Measurements from ENCODE around the gene LSP1.
"Not testable (repeated sequence)": the region's sequence is repeated elsewhere in the genome, so short reads cannot be mapped to it uniquely, and the experiment has no call there.

LSP1 gene

DNA sequence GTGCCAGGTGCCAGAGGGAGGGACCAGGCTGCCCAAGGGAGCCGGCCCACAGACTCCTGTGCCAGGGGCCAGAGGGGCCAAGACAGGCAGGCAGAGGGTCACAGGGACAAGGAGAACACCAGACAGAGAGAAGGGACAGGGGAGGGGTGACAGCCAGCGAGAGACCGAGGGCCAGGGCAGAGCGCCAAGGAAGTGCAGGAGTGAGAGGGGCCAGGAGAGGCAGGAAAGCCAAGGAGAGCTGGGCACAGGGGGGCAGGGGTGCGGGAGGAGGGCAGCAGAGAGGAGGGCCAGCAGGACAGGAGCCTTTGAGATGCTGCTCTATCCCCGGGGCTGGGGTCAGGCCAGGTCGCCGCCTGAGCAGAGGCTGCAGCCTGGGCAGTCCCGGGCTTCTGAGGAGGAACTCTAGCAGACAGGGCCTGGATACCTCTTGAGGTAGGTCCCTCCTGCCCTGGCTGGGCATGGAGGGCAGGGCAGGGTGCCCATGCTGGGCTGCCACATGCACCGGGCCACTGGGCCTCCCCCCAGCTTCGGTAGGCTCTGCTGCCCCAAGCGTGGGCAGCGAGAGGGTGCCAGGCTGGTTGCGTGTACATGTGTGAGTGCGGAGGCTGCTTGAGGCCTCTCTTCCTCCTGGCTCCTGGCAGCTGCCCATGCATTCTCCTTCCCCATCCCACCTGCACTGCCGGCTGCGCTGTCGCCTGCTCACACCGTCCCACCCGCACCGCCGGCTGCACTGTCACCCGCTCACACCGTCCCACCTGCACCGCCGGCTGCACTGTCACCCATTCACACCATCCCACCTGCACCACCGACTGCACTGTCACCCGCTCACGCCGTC, 12.2 kb downstream of the LSP1 start:
- no peak for DNase-seq (ENCODE audit: low spot score)

DNA sequence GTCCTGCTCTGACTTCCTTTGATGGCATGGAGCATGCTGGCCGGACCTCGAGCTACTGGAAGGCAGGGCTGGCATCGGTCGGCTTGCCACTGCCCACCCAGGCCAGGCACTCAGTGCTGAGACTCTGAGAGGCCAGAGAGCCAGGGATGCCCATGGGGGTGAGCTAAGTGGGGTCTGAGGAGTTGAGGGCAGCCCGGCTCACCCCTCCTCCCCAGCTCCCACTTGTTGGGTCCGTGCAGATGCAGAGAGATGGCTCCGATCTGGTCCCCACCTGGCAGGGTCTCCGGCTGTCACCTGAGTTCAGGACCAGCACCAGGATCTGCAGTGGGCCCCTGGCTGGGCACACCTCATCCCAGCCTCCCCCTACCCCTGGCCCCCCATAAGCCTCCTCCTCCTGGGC, 13.3 kb downstream of the LSP1 start:
- no peak for DNase-seq (ENCODE audit: low spot score)

DNA sequence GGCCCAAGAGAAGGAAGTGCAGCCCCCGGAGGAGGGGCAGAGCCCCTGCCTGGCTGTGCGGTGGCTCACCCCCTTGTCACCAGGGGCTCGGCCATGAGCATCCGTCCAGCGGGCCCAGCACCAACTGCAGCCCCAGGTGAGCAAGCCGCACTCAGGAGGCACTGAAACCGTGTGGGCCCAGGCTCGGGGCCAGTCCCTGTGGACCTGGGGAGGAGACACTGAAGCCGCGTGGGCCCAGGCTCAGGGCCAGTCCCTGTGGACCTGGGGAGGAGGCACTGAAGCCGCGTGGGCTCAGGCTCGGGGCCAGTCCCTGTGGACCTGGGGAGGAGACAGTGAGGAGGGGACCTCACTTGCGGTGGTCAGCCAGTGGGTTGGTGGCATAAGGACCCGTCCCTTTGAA, 13.9 kb downstream of the LSP1 start:
- no peak for DNase-seq (ENCODE audit: low spot score)

DNA sequence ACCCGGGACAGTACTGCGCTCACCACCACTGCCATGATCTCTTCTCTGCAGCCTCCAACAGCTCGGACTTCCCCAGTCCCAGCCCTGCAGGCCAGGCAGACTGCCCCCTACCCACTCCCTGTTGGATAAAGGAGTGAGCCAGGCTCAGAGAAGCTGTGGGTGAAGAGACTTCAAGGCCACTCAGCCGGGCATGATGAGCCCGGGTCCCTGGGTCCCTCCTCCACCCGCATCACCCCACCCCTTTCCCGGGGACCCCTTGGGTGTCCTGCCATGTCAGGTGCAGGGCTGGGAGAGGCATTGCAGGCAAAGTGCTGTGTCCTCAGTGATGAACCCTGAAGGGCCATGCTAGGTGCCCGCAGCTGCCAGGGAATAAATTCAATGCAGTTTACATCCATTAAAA, 14.5 kb downstream of the LSP1 start:
- no peak for DNase-seq (ENCODE audit: low spot score)

DNA sequence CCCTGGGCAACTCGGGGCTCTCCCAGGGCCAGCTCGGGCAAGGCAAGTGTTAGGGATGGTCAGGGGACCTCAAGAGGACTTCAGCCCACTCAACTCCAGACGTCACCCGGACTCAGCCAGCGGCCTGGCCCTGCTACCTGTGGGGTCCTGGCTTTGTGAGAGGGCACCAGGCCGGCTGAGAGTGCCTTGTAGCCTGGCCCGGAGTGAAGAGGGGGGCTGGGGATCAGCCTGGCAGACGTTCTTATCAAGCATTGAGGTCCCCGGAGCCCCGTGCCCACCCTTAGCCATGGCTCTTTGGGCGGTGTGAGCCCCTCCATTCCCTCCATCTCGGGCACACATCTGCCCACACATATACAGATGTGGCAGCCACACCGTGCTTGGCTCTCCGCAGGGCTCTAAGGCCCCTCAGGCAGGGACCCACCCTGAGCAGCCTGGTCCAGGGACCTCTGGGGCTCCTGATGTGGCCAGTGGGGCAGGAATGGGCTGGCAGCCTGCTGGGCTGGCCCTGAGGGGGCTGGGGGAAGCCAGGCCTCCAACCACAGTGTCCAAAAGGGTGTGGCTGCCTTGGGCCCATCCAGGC, 15.3 kb downstream of the LSP1 start:
- DNase-seq (ENCODE audit: low spot score), result no peak

DNA sequence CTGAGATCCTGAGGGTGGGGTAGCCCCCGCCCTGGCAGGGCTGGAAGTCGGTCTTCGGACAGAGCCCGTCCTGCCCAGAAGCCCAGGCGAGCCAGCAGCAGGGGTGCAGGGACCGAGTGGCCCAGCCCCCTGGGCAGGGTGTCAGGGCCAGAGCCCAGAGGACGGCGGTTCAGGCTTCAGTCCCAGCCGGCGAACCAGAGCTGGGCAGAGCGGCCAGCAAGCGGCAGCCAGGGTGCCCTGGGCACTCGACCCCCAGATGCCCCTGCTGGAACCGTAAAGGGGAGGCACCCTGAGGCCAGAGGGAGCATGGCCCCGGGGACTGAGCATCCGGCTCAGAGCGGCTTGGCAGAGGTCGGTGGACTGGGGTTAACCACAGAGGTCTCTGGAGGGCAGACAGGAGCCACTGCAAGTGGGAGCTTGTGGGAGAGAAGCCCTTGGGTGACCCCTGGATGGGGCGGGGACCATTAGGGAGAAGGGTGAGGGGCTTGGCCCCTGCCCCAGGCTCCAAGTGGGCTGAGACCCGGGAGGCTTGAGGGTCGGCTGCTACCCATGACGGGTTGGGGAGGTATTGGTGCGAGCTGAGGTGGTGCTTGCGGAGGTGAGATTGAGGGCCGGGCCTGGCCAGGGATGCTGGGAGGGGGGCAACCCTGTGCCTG, 15.9 kb downstream of the LSP1 start:
- DNase-seq (ENCODE audit: low spot score), result no peak

DNA sequence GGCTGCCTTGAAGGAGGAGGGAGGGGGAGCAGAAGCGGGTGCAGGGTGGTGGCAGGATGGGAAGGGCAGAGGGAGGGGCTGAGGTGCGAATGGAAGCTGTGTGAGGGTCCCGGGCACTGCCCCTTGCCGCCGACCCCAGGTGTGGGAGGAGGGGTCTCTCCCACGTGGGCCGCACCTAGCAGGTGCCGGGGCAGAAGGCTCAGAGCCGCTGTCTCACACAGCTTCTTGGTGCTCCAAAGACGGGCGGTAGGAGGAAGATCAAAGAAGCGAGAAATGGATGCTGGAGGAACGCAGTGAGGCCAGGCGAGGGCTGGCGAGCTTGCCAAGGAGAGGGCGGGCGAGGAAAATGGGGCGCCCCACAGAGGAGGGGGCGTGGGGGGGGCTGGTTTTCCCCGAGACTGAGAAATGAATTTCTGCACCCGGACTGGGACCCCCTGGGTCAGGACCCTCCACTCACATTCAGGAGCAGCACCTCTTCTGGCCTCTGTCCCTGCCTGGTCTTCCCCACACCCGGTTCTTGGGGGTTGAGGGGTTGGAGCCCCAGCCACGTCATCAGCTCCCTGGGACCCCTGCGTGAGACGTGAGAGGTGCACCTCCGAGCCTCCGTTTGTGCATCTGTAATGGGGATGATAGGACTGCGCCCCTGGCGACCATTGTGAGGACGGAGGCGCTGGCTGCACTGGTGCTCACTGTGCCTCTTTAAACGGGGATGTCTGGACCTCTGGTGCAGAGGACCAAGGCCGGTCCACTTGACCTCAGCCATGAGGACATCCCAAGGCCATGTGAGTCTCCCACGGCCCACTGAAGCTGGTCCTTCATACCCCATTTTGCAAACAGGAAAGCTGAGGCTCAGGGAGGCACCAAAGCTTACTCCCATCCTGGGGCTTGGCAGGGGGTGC, 16.8 kb downstream of the LSP1 start:
- DNase-seq (ENCODE audit: low spot score), result peak; percentile 66

DNA sequence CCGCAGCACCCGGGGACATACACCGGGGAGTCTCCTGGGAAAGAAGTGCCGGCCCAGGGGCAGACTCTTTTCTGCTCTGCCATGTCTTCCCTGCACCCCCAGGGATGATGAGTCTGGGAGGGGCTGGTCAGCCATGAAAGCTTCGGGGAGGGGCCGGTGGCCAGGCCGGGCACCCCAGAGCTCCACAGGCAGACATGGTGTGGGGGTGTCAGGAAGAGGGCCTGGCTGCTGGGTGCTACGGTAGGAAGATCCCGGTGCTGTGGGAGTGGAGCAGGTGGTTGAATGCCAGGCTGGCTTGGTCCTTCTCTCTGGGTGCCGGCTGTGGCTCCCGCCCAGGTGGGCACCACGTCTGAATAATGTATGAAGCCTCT, 17.4 kb downstream of the LSP1 start:
- DNase-seq (ENCODE audit: low spot score), result no peak

DNA sequence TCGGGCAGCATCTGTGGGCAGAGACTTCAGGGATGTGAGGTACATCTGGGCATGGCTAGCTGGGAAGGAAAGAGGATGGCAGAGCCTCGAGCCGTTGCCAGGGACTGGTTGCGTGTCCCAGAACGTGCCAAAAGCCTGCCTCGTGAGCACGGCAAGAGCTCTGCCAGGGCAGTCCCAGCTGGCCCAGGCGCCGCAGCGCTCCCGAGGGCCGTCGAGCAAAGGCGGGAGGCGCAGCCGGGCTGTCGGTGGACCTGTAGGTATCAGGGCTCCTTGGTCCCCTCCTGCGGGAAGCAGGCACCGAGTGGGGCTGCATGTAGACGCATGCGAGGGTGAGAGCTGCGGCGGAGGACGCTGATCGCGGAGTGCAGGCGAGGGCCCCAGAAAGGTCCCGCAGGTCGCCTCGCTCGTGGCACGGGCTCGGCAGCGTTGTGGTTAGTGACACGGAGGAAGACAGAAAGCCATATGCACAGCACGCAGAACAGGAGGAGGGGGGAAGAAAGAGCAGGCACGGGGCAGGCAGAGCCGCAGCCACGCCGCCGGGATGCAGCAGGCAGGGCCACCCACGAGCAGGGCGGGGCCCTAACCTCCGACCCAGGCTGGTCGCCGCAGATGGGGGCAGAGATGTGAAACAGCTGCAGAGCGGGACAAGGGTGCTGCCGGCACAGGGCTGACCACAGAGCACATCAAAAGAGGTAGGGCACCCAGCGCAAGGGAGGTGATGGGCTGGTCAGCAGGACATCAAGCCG, 18.0 kb downstream of the LSP1 start:
- DNase-seq (ENCODE audit: low spot score), result no peak

DNA sequence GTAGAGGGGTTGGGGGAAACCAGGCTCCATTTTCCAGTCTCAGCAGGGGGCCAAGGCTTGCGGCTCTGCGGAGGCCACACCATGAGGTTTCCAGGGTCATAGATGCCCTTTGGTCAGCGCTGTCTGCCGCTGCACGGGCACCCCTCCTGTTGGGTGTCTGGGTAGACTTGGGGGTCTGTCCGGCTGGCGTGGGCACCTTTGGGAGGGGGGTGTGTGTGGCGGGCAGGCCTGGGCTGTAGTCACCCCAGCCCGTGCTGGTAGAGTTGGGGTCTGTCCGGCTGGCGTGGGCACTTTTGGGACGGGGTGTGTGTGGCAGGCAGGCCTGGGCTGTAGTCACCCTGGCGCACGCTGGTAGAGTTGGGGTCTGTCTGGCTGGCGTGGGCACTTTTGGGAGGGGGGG, 18.6 kb downstream of the LSP1 start:
- DNase-seq (ENCODE audit: low spot score), result no peak

DNA sequence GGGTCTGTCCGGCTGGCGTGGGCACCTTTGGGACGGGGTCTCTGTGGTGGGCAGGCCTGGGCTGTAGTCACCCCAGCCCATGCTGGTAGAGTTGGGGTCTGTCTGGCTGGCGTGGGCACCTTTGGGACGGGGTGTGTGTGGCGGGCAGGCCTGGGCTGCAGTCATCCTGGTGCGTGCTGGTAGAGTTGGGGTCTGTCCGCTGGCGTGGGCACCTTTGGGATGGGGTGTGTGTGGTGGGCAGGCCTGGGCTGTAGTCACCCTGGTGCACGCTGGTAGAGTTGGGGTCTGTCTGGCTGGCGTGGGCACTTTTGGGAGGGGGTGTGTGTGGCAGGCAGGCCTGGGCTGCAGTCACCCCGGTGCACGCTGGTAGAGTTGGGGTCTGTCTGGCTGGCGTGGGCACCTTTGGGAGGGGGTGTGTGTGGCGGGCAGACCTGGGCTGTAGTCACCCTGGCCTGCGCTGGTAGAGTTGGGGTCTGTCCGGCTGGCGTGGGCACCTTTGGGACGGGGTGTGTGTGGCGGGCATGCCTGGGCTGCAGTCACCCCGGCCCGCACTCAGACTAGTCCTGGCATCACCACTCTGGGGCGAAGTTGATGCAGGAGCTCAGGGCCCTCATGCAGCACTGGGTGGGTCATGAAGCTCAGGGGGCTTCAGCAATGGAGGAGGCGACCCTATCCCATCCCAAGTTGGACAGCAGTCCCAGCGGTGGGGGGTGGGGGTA, 19.5 kb downstream of the LSP1 start:
- DNase-seq (ENCODE audit: low spot score), result no peak

DNA sequence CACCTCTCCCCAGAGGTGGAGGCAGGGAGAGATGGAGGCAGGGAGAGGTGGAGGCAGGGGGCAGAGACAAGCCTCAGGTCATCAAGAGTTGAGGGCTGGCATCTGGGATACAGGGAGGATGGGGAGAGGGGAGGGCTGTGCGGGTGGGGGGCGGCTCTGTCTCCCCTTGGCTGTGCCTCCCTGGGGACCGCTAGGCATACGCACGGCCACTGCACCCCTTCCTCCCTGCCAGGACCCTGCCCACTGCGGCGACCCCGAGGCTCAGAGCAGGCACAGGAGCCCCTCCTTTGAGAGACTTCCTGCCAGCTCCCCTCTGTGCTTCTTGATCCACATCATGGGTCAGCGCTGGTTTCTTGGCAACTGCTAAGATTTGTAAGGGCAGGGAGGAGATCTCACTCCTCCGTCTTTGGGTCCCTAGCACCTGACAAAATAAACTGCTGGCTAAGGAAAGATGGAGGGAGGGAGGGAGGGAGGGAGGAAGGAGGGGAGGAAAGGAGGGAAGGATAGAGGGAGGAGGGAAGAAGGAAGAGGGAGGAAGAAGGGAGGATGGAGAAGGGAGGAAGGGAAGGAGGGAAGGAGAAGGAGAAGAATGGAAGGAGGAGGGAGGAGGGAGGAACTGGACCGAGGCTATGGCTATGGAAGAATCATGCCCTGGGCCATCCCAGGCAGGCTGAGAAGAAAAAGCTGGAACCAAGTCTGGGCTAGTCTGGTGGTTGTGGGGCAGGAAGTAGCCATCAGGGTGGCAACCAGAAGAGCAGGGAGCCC, 20.3 kb downstream of the LSP1 start:
- DNase-seq (ENCODE audit: low spot score), result no peak

DNA sequence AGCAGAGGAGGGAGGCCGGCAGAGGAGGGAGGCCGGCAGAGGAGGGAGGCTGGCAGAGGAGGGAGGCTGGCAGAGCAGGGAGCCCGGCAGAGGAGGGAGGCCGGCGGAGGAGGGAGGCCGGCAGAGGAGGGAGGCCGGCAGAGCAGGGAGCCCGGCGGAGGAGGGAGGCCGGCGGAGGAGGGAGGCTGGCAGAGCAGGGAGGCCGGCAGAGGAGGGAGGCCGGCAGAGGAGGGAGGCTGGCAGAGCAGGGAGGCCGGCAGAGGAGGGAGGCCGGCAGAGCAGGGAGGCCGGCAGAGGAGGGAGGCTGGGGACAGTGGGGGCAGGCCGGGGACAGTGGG, 20.9 kb downstream of the LSP1 start:
- DNase-seq (ENCODE audit: low spot score), result not testable (repeated sequence)

DNA sequence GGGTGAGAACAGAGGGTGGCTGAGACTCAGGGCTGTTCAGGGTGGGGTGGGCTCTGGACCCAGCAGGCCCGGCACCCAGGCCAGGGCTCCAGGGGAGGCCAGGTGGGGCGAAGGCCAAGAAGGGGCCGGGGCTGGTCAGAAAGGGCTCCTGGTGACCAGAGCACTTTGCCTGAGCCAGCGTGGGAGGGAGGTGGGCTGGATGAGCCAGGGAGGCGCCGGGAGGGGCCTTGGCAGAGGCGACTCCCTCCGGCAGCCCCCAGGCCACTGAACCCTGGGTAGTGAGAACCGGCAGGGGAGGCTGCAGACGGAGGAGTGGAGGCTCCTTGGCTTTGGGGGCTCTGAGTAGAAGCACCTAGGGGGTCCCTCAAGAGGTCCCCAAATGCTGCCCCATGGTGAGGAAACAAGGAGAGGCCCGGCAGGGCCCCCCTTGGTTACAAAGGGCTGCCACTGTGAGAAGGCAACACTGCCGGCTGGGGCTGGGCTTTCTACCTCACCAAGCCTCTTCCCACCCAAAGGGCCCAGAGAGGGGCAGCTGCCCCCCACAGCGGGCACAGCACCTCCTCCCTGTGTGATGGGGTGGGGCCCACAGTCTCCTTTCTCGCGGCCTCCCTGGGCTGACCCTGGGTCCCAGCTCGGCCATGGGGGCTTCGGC, 21.7 kb downstream of the LSP1 start:
- DNase-seq (ENCODE audit: low spot score), result not testable (repeated sequence)

DNA sequence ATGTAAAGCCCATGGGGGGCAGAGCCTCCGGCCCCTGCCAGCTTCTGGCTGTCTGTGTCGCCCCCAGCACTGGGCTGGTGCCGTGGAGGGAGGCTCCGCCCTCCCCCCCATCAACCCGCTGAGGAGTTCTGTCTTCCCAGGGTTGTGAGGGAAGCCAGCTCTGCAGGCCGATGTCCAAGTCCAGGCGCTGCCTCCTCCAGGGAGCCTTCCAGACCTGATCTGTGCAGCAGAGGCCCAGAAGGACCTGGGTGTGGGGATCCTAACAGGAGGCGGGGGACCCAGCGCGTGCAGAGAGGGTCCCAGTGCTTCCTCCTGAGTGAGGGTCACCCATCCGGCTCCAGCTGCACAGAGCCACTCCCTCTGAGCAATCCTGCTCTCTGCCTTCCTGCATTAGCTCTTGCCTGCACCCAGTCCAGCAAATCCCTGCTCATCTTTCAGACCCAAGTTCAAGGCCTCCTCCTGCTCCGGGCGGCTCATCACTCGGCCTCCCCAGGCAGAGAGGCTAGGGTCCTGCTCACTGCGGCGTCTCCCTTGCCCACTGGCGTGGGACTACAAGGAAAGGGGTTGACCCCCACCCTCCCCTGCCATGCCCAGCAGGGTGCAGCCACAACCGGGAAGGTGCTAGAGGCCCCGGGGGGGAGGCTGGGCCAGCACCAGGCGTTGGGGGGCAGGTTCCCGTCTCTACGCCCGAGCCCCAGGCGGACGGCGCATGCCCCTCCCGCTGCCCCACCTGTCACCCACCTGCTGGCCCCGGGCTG, 22.4 kb downstream of the LSP1 start:
- DNase-seq (ENCODE audit: low spot score), result no peak

DNA sequence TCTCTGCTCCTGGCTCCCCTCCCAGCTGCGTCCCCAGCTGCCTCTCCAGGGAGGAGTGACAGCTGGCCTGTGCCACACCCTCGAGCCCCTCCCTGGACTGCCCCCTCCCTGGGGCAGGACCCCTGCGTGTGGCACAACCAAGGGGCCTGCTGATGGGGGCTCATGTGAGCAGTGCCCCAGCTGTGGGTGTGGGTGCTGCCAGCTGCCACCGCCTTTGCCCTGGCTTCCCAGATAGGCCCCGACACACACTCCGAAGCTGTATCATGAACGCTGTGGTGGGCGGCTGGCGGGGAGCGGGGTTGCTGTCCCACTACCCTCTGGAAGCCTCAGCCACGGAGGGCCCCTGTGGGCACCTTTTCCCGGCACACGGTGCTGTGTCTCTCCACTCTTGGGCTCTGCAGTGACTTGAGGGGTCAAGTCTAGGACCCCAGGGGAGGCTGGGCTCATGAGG, 23.0 kb downstream of the LSP1 start:
- DNase-seq (ENCODE audit: low spot score), result not testable (repeated sequence)

DNA sequence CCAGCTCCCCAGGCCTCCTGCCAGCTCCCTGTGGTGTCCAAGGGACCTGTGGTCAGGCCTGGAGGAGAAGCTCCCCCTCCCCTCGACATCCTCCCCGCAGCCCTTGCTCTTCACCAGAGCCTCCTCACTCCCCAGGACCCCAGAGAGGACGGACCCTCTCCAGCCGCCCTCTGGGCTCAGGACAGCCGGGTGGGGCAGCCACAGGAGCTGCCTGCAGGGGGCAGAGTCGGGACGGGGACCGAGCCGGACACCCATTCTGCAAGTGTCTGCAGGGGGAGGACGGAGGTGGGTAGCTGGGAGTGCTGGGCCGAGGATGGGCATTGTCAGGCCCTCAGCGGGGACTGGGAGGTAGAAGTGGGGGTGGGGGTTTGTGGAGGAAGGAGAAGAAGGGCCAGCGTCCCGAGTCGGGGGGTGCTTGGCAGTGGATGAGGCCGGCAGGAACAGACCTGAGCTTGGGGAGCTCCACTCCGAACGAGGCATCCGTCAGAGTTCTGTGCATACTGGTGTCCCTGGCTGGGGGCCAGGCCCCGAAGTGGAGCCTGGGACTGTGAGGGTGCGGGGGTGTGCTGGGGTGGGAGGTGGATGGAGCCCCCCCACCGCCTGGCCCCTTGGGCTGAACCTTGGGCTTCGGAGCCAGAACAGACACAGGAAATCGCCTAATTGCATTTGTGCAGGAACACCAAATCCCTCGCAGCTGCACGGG, 23.6 kb downstream of the LSP1 start:
- peak; percentile 96 for DNase-seq (ENCODE audit: low spot score)
